ENCODE measurements around the gene C7orf25.

- TF ChIP-seq CTCF (IDR thresholded peaks at IDR 0.05; ENCODE audit: insufficient read depth, low read depth, low read length) (no peak), EZH2 (IDR thresholded peaks at IDR 0.05; ENCODE audit: insufficient read depth, low read length) (no peak)
Observed at GRCh38 chr7:42924223-42924838, 12.5 kb upstream of the C7orf25 start.
